Measurements from ENCODE around the gene ZNF790. TPM values are rescaled to one million over a fixed set of nuclear protein-coding genes. Genes with fewer than 3 reads are reported as not detected.

The ZNF790 gene
- total and polyA plus RNA-seq, 2 of the 8 experiments (the other 6 are each of a cell fraction or from before 2014, with no cell fraction given) = 1.7 to 7.2 TPM

- TF ChIP-seq GTF2F1 (IDR thresholded peaks at IDR 0.05; ENCODE audit: borderline replicate concordance, low read depth, low read length) (no peak), YY1 (IDR thresholded peaks at IDR 0.05; ENCODE audit: low read depth, low read length) (no peak), SIN3A (conservative IDR thresholded peaks at IDR 0.05 in 1 of 2, IDR thresholded peaks at IDR 0.05 in 1 of 2; ENCODE audit: low read depth in 1 of 2, low read length in 2 of 2) (no peak), HDAC6 (IDR thresholded peaks at IDR 0.05; ENCODE audit: low read depth, low read length) (no peak), TAF1 (IDR thresholded peaks at IDR 0.05; ENCODE audit: low read depth, low read length) (no peak), JUN (IDR thresholded peaks at IDR 0.05; ENCODE audit: low read depth, low read length) (no peak), BCL11A (IDR thresholded peaks at IDR 0.05; ENCODE audit: low read depth in 2 of 2, low read length in 2 of 2) (no peak), SIX5 (IDR thresholded peaks at IDR 0.05; ENCODE audit: low read depth, low read length) (no peak), NANOG (IDR thresholded peaks at IDR 0.05; ENCODE audit: insufficient read depth, low read depth, low read length, poor library complexity, severe bottlenecking) (no peak)
These were observed 667 bp upstream of the ZNF790 start (continued) for GRCh38 chr19:36838784-36839324.

Measured in H1 (cell line).